ENCODE results near the gene NEK7. TPM values are rescaled to one million over a fixed set of nuclear protein-coding genes. Genes with fewer than 3 reads are reported as not detected.
A peak's percentile ranks its signal among the peaks of the same experiment; 100 is the strongest.

The NEK7 gene
- total RNA-seq, 1 donor: 187 TPM

- no peak overlapping the region for H3K4me3 ChIP-seq (ENCODE audit: low read depth, low read length)
- DNase-seq (ENCODE audit: low read depth): peak; percentile 52
- peak; percentile 47 for TF ChIP-seq CTCF (IDR thresholded peaks at IDR 0.05; ENCODE audit: insufficient read depth, low read length)
These were observed 202.3 kb downstream of the NEK7 start for GRCh38 chr1:198359024-198359653.

GRCh38 chr1:198360208-198360729, 203.5 kb downstream of the NEK7 start:
- H3K4me3 ChIP-seq (ENCODE audit: low read depth, low read length): no peak overlapping the region
- DNase-seq (ENCODE audit: low read depth): no peak
- TF ChIP-seq CTCF (IDR thresholded peaks at IDR 0.05; ENCODE audit: insufficient read depth, low read length): no peak

GRCh38 chr1:198361237-198361767, 204.5 kb downstream of the NEK7 start:
- TF ChIP-seq CTCF (IDR thresholded peaks at IDR 0.05; ENCODE audit: insufficient read depth, low read length): no peak
- H3K4me3 ChIP-seq (ENCODE audit: low read depth, low read length): no peak overlapping the region
- DNase-seq (ENCODE audit: low read depth): peak; percentile 28

- no peak for DNase-seq (ENCODE audit: low read depth)
- no peak for TF ChIP-seq CTCF (IDR thresholded peaks at IDR 0.05; ENCODE audit: insufficient read depth, low read length)
- H3K4me3 ChIP-seq (ENCODE audit: low read depth, low read length): no peak overlapping the region
These were observed 206.9 kb downstream of the NEK7 start for GRCh38 chr1:198363625-198364151.

GRCh38 chr1:198364471-198364870, 207.7 kb downstream of the NEK7 start:
- TF ChIP-seq CTCF (IDR thresholded peaks at IDR 0.05; ENCODE audit: insufficient read depth, low read length): no peak
- no peak overlapping the region for H3K4me3 ChIP-seq (ENCODE audit: low read depth, low read length)
- no peak for DNase-seq (ENCODE audit: low read depth)

GRCh38 chr1:198367296-198367695, 210.5 kb downstream of the NEK7 start:
- TF ChIP-seq CTCF (IDR thresholded peaks at IDR 0.05; ENCODE audit: insufficient read depth, low read length): no peak
- no peak for DNase-seq (ENCODE audit: low read depth)
- H3K4me3 ChIP-seq (ENCODE audit: low read depth, low read length): no peak overlapping the region

All from fibroblast of the aortic adventitia (primary cell).